GM12878 (cell line): ENCODE measurements around the gene DNAJC2. TPM values are rescaled to one million over a fixed set of nuclear protein-coding genes. Genes with fewer than 3 reads are reported as not detected.
"Not testable (repeated sequence)": the region's sequence is repeated elsewhere in the genome, so short reads cannot be mapped to it uniquely, and the experiment has no call there.

Experiments used
- ATAC-seq: fragments of 200-7000 bp; cut with Tn5 transposase; 3 replicates; pipeline ENCODE4 v1.9.1; 2020; ENCODE audit warnings: mild to moderate bottlenecking, moderate library complexity
- BruUV-seq: library from RNA; stranded (reverse); fragments of 400-500 nt; replicated peaks from 2 replicates; lab custom pipeline; 2021; lab: Mats Ljungman, UMichigan
- CTCF ChIA-PET: fragments of 300-600 bp; sonication (Branson Sonifier 250); formaldehyde crosslinking; extraction: SDS; loops from one replicate; lab custom pipeline; 2021; ENCODE audit warnings: inconsistent platforms; lab: Yijun Ruan, JAX
- POLR2A ChIA-PET: fragments of 350-600 bp; formaldehyde crosslinking; extraction: SDS; loops from one replicate; lab custom pipeline; 2021; ENCODE audit warnings: inconsistent platforms; lab: Charles Lee
- RAD21 ChIA-PET: fragments of 300-600 bp; sonication (Branson Sonifier 250); formaldehyde crosslinking; loops from one replicate; lab custom pipeline; 2023; ENCODE audit warnings: antibody characterized with exemption; ENCODE audit not compliant: unreplicated experiment; lab: Charles Lee
- SMC1A ChIA-PET: fragments of 300-600 bp; sonication (Branson Sonifier 250); formaldehyde crosslinking; loops from one replicate; lab custom pipeline; 2023; ENCODE audit not compliant: unreplicated experiment, uncharacterized antibody; lab: Charles Lee
- DNase-seq: peaks from one replicate; pipeline ENCODE4 v3.0.0-alpha.2; 2011; ENCODE audit warnings: low read depth, low spot score
- FAIRE-seq: peaks from 3 replicates; lab custom pipeline; 2011; peaks lifted over from hg19 to GRCh38; lab: Jason Lieb, UNC
- H2AFZ ChIP-seq: 2 replicates; pipeline ENCODE4 v1.6.0; 2011; ENCODE audit warnings: low read depth, low read length, control low read depth; ENCODE audit not compliant: control insufficient read depth
- H3K27ac ChIP-seq: 2 replicates; pipeline ENCODE4 v1.5.1; 2011; ENCODE audit warnings: control low read depth; ENCODE audit not compliant: control insufficient read depth, insufficient read depth
- H3K27me3 ChIP-seq, 2 experiments: replicated peaks in 1 of 2; 2 replicates each; pipeline versions ENCODE4 v1.6.0 to v1.6.1; 2011; ENCODE audit warnings: low read length in 1 of 2; ENCODE audit not compliant: control insufficient read depth in 2 of 2, insufficient read depth in 2 of 2
- H3K36me3 ChIP-seq, 2 experiments: 2 replicates each; pipeline ENCODE4 v1.5.1; 2011; ENCODE audit warnings: low read length in 1 of 2; ENCODE audit not compliant: control insufficient read depth in 2 of 2, insufficient read depth in 2 of 2
- H3K4me1 ChIP-seq: 2 replicates; pipeline ENCODE4 v1.6.1; 2011; ENCODE audit warnings: mild to moderate bottlenecking, low read length, moderate library complexity, mixed read lengths; ENCODE audit not compliant: control insufficient read depth, insufficient read depth
- H3K4me2 ChIP-seq: 2 replicates; pipeline ENCODE4 v1.6.0; 2011; ENCODE audit warnings: control low read depth; ENCODE audit not compliant: control insufficient read depth, insufficient read depth
- H3K4me3 ChIP-seq: fragments of 200-600 bp; sonication (generic); 2 replicates; pipeline ENCODE4 v1.5.1; 2016
- H3K79me2 ChIP-seq: 2 replicates; pipeline ENCODE4 v1.6.0; 2011; ENCODE audit warnings: low read length; ENCODE audit not compliant: control insufficient read depth, insufficient read depth
- H3K9ac ChIP-seq: 2 replicates; pipeline ENCODE4 v1.8.0; 2011; ENCODE audit warnings: low read length, control low read depth, mixed read lengths; ENCODE audit not compliant: control insufficient read depth, insufficient read depth
- H3K9me3 ChIP-seq: replicated peaks from 3 replicates; pipeline ENCODE4 v1.5.1; 2011; ENCODE audit warnings: mild to moderate bottlenecking, low read length; ENCODE audit not compliant: control insufficient read depth, insufficient read depth
- H4K20me1 ChIP-seq: 2 replicates; pipeline ENCODE4 v1.6.0; 2011; ENCODE audit not compliant: control insufficient read depth, insufficient read depth
- WGBS: methylation state at CpG from one replicate; pipeline ENCODE4 v1.1.6; 2016; ENCODE audit warnings: low lambda C conversion rate; ENCODE audit not compliant: insufficient replicate concordance, insufficient coverage; ENCODE audit errors: missing lambda C conversion rate; 5-methylcytosine and 5-hydroxymethylcytosine counted together
- in situ Hi-C: fragments of 300-500 bp; cut with MboI; formaldehyde crosslinking; loops from 9 replicates; pipeline ENCODE4 v1.14.3; 2018; ENCODE audit warnings: mixed read lengths
- intact Hi-C: fragments of 100-400 bp; cut with micrococcal nuclease; formaldehyde crosslinking; loops from one replicate; pipeline ENCODE4 v1.14.2; 2022; ENCODE audit not compliant: unreplicated experiment
- polyA plus RNA-seq, 11 experiments: library from polyadenylated mRNA; depleted of rRNA in 4 of 11; unstranded in 6 of 11; stranded (reverse) in 5 of 11; fragments of >200 nt; fragmentation: Nextera tagmentation in 4 of 11; fragmentation: Illumina TruSeq in 1 of 11; extraction: Ambion mirVana in 4 of 11; extraction: Trizol in 1 of 11; gene quantifications; 1 replicate in 1 of 11; 2 replicates in 10 of 11; pipeline versions ENCODE4 v1.2.1 to v1.2.3, GENCODE V29; 2011 to 2016; ENCODE audit warnings: inconsistent platforms in 2 of 11, missing spikeins in 2 of 11, low read depth in 1 of 11
- small RNA-seq: library from RNA; depleted of rRNA; stranded (forward); fragments of <200 nt; gene quantifications from one replicate; pipeline ENCODE3, GENCODE V24; 2014
- total RNA-seq, 4 experiments: library from RNA; depleted of rRNA in 3 of 4; stranded (reverse); fragments of >200 nt in 3 of 4; fragmentation: Illumina TruSeq in 1 of 4; extraction: Trizol in 1 of 4; gene quantifications; 2 replicates each; pipeline versions ENCODE4 v1.2.1 to v1.2.3, GENCODE V29; 2013 to 2021

The DNAJC2 gene
- total and polyA plus RNA-seq, 10 of the 15 experiments (the other 5 are each of a cell fraction or from before 2014, with no cell fraction given) = 18.2 to 63.1 (median 30.6) TPM

DNA sequence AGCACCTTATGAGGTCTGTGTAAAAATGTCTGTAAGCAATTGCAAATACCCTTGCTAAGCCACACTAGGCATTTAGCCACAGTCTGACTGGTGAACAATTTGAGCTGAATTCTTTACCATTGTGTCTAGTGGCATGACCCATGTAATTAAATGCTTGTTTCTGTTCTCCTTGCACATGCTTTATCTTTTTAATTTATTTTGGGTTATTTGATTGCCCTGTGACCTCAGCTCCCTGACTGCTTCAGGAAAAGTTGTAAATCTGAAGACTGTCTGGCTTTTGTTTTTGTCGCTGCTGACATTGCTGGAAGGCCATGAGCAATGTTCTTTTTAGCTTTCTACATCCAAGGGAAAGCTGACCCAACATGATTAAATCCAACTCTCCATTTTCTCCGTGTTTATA lies 78.3 kb downstream of the DNAJC2 start:
- BruUV-seq, RAD21 ChIA-PET: not testable (repeated sequence)

DNA sequence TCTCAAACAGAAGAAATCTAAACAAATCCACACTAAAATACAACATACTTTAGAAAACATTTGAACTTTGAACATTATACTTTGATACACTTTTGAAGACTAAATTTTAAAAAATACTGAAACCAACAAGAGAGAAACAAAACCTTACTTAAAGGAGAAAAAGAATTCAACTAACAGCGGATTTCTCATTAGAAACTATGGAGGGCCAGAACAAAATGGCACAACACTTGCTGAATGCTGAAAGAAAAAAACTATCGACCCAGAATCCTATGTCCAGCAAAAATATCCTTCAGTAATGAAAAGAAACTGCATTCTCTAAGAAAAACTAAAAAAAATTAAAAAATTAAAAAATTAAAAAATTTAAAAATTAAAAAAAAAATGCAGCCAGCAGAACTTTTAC lies 80.5 kb downstream of the DNAJC2 start:
- in situ Hi-C loops, H2AFZ ChIP-seq, intact Hi-C loops, H3K36me3 ChIP-seq, H3K79me2 ChIP-seq, SMC1A ChIA-PET, H4K20me1 ChIP-seq, RAD21 ChIA-PET, BruUV-seq, H3K9ac ChIP-seq, H3K4me2 ChIP-seq, POLR2A ChIA-PET, H3K4me3 ChIP-seq, ATAC-seq, FAIRE-seq, H3K9me3 ChIP-seq, DNase-seq, H3K27me3 ChIP-seq, CTCF ChIA-PET, H3K4me1 ChIP-seq, H3K27ac ChIP-seq: not testable (repeated sequence)
- 58% methylated on average over 2 of the region's 2 CpGs for WGBS

More for the DNA sequence above, 78.3 kb downstream of the DNAJC2 start:
- SMC1A ChIA-PET, H2AFZ ChIP-seq, H3K27me3 ChIP-seq, H3K4me2 ChIP-seq, H3K4me3 ChIP-seq, H3K9me3 ChIP-seq, POLR2A ChIA-PET, CTCF ChIA-PET, FAIRE-seq, ATAC-seq, H3K36me3 ChIP-seq, H3K9ac ChIP-seq, H3K4me1 ChIP-seq, DNase-seq, H3K27ac ChIP-seq, H3K79me2 ChIP-seq, intact Hi-C loops, H4K20me1 ChIP-seq, in situ Hi-C loops: not testable (repeated sequence)
- 68% methylated on average over 2 of the region's 2 CpGs for WGBS

Small RNA genes lying within 50 kb of the gene (small RNA-seq; reads per million reads assigned to genes)
- not detected for gene RPS29P16

Other genes starting within 250 kb of the DNAJC2 start
- 7.9 and 8.8 TPM in 2 replicates for gene NAPEPLD, start 195.7 kb downstream of the DNAJC2 start, total RNA-seq (2014; rRNA removed)
- gene NAPEPLD, start 195.7 kb downstream of the DNAJC2 start, total RNA-seq (2014; rRNA removed; fragmentation: Illumina TruSeq; extraction: Trizol) = 7.3 and 7.6 TPM in 2 replicates
- gene NAPEPLD, start 195.7 kb downstream of the DNAJC2 start, total RNA-seq (2021) = 8.2 and 8.7 TPM in 2 replicates
- 11.8 and 15.5 TPM in 2 replicates for gene NAPEPLD, start 195.7 kb downstream of the DNAJC2 start, polyA plus RNA-seq (2011; rRNA removed)
- gene NAPEPLD, start 195.7 kb downstream of the DNAJC2 start, polyA plus RNA-seq (2014; fragmentation: Illumina TruSeq; extraction: Trizol) = 10.3 and 12.4 TPM in 2 replicates
- 1 to 10 TPM; 6.0 to 8.5 TPM for gene NAPEPLD, start 195.7 kb downstream of the DNAJC2 start, polyA plus RNA-seq (2014; fragmentation: Nextera tagmentation; extraction: Ambion mirVana)
- 6.6 and 9.2 TPM in 2 replicates for gene NAPEPLD, start 195.7 kb downstream of the DNAJC2 start, polyA plus RNA-seq (2014; rRNA removed)
- 10 to 100 TPM; 13.9 to 16.2 TPM for gene NAPEPLD, start 195.7 kb downstream of the DNAJC2 start, polyA plus RNA-seq (2016; fragmentation: Nextera tagmentation; extraction: Ambion mirVana)
- gene PMPCB, start 47.3 kb downstream of the DNAJC2 start, total RNA-seq (2014; rRNA removed) = 70.3 and 83.1 TPM in 2 replicates
- gene PMPCB, start 47.3 kb downstream of the DNAJC2 start, total RNA-seq (2014; rRNA removed; fragmentation: Illumina TruSeq; extraction: Trizol) = 91.0 and 93.3 TPM in 2 replicates
- 80.6 and 84.1 TPM in 2 replicates for gene PMPCB, start 47.3 kb downstream of the DNAJC2 start, total RNA-seq (2021)
- 136 and 199 TPM in 2 replicates for gene PMPCB, start 47.3 kb downstream of the DNAJC2 start, polyA plus RNA-seq (2011; rRNA removed)
- 101 and 140 TPM in 2 replicates for gene PMPCB, start 47.3 kb downstream of the DNAJC2 start, polyA plus RNA-seq (2014; fragmentation: Illumina TruSeq; extraction: Trizol)
- gene PMPCB, start 47.3 kb downstream of the DNAJC2 start, polyA plus RNA-seq (2014; fragmentation: Nextera tagmentation; extraction: Ambion mirVana) = 100 to 1,000 TPM; 150 to 163 TPM
- gene PMPCB, start 47.3 kb downstream of the DNAJC2 start, polyA plus RNA-seq (2014; rRNA removed) = 70.2 and 81.1 TPM in 2 replicates
- gene PMPCB, start 47.3 kb downstream of the DNAJC2 start, polyA plus RNA-seq (2016; fragmentation: Nextera tagmentation; extraction: Ambion mirVana) = 100 to 1,000 TPM; 103 to 105 TPM
- gene PSMC2, start 2.9 kb upstream of the DNAJC2 start, total RNA-seq (2014; rRNA removed) = 117 and 148 TPM in 2 replicates
- 191 and 201 TPM in 2 replicates for gene PSMC2, start 2.9 kb upstream of the DNAJC2 start, total RNA-seq (2014; rRNA removed; fragmentation: Illumina TruSeq; extraction: Trizol)
- gene PSMC2, start 2.9 kb upstream of the DNAJC2 start, total RNA-seq (2021) = 125 and 129 TPM in 2 replicates
- gene PSMC2, start 2.9 kb upstream of the DNAJC2 start, polyA plus RNA-seq (2011; rRNA removed) = 202 and 260 TPM in 2 replicates
- 238 and 295 TPM in 2 replicates for gene PSMC2, start 2.9 kb upstream of the DNAJC2 start, polyA plus RNA-seq (2014; fragmentation: Illumina TruSeq; extraction: Trizol)
- gene PSMC2, start 2.9 kb upstream of the DNAJC2 start, polyA plus RNA-seq (2014; fragmentation: Nextera tagmentation; extraction: Ambion mirVana) = 100 to 1,000 TPM; 330 to 347 TPM
- 124 and 143 TPM in 2 replicates for gene PSMC2, start 2.9 kb upstream of the DNAJC2 start, polyA plus RNA-seq (2014; rRNA removed)
- 100 to 1,000 TPM; 247 to 255 TPM for gene PSMC2, start 2.9 kb upstream of the DNAJC2 start, polyA plus RNA-seq (2016; fragmentation: Nextera tagmentation; extraction: Ambion mirVana)
- not detected in 2 replicates for gene SLC26A5, start 101.4 kb upstream of the DNAJC2 start, total RNA-seq (2014; rRNA removed)
- not detected in 2 replicates for gene SLC26A5, start 101.4 kb upstream of the DNAJC2 start, total RNA-seq (2014; rRNA removed; fragmentation: Illumina TruSeq; extraction: Trizol)
- not detected in 2 replicates for gene SLC26A5, start 101.4 kb upstream of the DNAJC2 start, total RNA-seq (2021)
- gene SLC26A5, start 101.4 kb upstream of the DNAJC2 start, polyA plus RNA-seq (2011; rRNA removed) = not detected in 2 replicates
- gene SLC26A5, start 101.4 kb upstream of the DNAJC2 start, polyA plus RNA-seq (2014; fragmentation: Illumina TruSeq; extraction: Trizol) = 0.03 TPM in 1 of 2 replicates, not detected in the other
- not detected for gene SLC26A5, start 101.4 kb upstream of the DNAJC2 start, polyA plus RNA-seq (2014; fragmentation: Nextera tagmentation; extraction: Ambion mirVana)
- not detected in 2 replicates for gene SLC26A5, start 101.4 kb upstream of the DNAJC2 start, polyA plus RNA-seq (2014; rRNA removed)
- not detected for gene SLC26A5, start 101.4 kb upstream of the DNAJC2 start, polyA plus RNA-seq (2016; fragmentation: Nextera tagmentation; extraction: Ambion mirVana)